C4-2B (cell line): Measurements from ENCODE around the gene TYSND1.

Source experiments
- ZFX ChIP-seq: fragments of 450-650 bp; IDR thresholded peaks from 2 replicates; pipeline ENCODE4 v1.6.1; 2017
- TF ChIP-seq, protein P1 (sequence below): fragments of 450-650 bp; conservative IDR thresholded peaks from 2 replicates; pipeline ENCODE4 v1.5.1; 2017; ENCODE audit warnings: mild to moderate bottlenecking

DNA sequence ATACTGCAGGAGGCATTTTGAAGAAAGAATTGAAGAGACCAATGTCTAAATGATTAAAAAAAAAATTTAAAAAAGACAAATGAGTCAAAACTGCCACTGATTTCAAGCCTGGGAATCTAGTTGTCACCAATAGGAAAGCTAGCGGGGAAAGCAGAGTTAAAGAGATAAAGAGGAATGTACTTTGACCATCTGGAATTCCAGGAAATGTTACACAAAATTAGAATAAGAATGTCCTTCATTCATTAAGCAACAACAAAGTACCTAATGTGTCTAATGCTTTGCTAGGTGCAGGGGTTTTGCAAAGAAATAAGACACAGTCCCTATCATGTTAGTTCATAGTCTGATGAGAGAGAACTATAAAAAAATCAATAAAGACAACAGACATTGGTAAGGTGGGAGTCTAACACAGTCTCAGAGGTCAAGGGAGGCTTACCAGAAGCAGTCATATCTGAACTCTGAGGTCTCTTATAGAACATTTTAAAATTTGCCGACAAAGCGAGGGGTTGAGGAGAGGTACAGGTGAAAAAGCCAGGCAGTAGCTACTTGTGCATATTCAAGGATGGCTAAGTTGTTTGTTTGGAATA, 8.8 kb upstream of the TYSND1 start:
- TF ChIP-seq, protein P1, sequence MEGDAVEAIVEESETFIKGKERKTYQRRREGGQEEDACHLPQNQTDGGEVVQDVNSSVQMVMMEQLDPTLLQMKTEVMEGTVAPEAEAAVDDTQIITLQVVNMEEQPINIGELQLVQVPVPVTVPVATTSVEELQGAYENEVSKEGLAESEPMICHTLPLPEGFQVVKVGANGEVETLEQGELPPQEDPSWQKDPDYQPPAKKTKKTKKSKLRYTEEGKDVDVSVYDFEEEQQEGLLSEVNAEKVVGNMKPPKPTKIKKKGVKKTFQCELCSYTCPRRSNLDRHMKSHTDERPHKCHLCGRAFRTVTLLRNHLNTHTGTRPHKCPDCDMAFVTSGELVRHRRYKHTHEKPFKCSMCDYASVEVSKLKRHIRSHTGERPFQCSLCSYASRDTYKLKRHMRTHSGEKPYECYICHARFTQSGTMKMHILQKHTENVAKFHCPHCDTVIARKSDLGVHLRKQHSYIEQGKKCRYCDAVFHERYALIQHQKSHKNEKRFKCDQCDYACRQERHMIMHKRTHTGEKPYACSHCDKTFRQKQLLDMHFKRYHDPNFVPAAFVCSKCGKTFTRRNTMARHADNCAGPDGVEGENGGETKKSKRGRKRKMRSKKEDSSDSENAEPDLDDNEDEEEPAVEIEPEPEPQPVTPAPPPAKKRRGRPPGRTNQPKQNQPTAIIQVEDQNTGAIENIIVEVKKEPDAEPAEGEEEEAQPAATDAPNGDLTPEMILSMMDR = no peak
- no peak for TF ChIP-seq ZFX
